Parathyroid adenoma (tissue), 2 donors: ENCODE data around the gene LARP4B.

Experiments
- H2AFZ ChIP-seq: fragments of 300-600 bp; sonication (generic); one replicate; pipeline ENCODE4 v1.7.0; 2017; ENCODE audit warnings: antibody characterized with exemption, mild to moderate bottlenecking
- H3K27ac ChIP-seq: fragments of 300-600 bp; sonication (generic); one replicate; pipeline ENCODE4 v1.7.0; 2017
- H3K27me3 ChIP-seq: fragments of 300-600 bp; sonication (generic); one replicate; pipeline ENCODE4 v1.7.0; 2017; ENCODE audit warnings: low read length; ENCODE audit not compliant: control insufficient read depth, insufficient read depth
- H3K36me3 ChIP-seq: fragments of 300-600 bp; sonication (generic); one replicate; pipeline ENCODE4 v1.7.0; 2017; ENCODE audit warnings: low read length; ENCODE audit not compliant: control insufficient read depth, insufficient read depth
- H3K4me1 ChIP-seq: fragments of 300-600 bp; sonication (generic); one replicate; pipeline ENCODE4 v1.7.0; 2017; ENCODE audit warnings: control low read depth
- H3K4me2 ChIP-seq: fragments of 300-600 bp; sonication (generic); one replicate; pipeline ENCODE4 v1.7.0; 2017; ENCODE audit warnings: low read length
- H3K4me3 ChIP-seq: fragments of 300-600 bp; sonication (generic); one replicate; pipeline ENCODE4 v1.7.0; 2017; ENCODE audit warnings: low read depth, low read length
- H3K79me2 ChIP-seq: fragments of 300-600 bp; sonication (generic); one replicate; pipeline ENCODE4 v1.7.0; 2017; ENCODE audit warnings: control low read depth
- H3K9ac ChIP-seq: fragments of 300-600 bp; sonication (generic); one replicate; pipeline ENCODE4 v1.7.0; 2017; ENCODE audit warnings: mild to moderate bottlenecking
- H3K9me3 ChIP-seq: fragments of 300-600 bp; sonication (generic); one replicate; pipeline ENCODE4 v1.7.0; 2017; ENCODE audit warnings: low read length; ENCODE audit not compliant: control insufficient read depth
- CTCF ChIP-seq: fragments of 300-600 bp; sonication (generic); IDR thresholded peaks from one replicate; pipeline ENCODE4 v1.7.0; 2017; ENCODE audit warnings: antibody characterized with exemption, mild to moderate bottlenecking
- donor health status: primary hyperparathyroidism.

The LARP4B gene

GRCh38 chr10:844552-844951 is 87.0 kb downstream of the LARP4B start:
- Histone ChIP-seq H3K27ac (no peak overlapping the region), H3K4me1 (no peaks in the 10 kb centered on the region), H3K4me2 (no peak overlapping the region), H3K79me2 (peaks cover 51% of the 10 kb centered on the region), H2AFZ (no peak overlapping the region), H3K9ac (no peak overlapping the region), H3K4me3 (no peak overlapping the region), H3K27me3 (no peaks in the 10 kb centered on the region), H3K9me3 (no peaks in the 10 kb centered on the region), H3K36me3 (no peaks in the 10 kb centered on the region)
- TF ChIP-seq CTCF: no peak

- H3K36me3 ChIP-seq: no peaks in the 10 kb centered on the region
- TF ChIP-seq CTCF: no peak
These were observed 87.8 kb downstream of the LARP4B start for GRCh38 chr10:843703-844102.

GRCh38 chr10:842795-843194 is 88.7 kb downstream of the LARP4B start:
- no peak overlapping the region for H3K27ac ChIP-seq
- H3K4me1 ChIP-seq: no peaks in the 10 kb centered on the region
- H3K36me3 ChIP-seq: no peaks in the 10 kb centered on the region
- no peak for TF ChIP-seq CTCF
- no peak overlapping the region for H3K9ac ChIP-seq
- no peaks in the 10 kb centered on the region for H3K27me3 ChIP-seq
- no peak overlapping the region for H2AFZ ChIP-seq
- H3K9me3 ChIP-seq: no peaks in the 10 kb centered on the region
- no peak overlapping the region for H3K4me3 ChIP-seq
- H3K79me2 ChIP-seq: peaks cover 44% of the 10 kb centered on the region
- H3K4me2 ChIP-seq: no peak overlapping the region

More at GRCh38 chr10:843703-844102, 87.8 kb downstream of the LARP4B start:
- H3K4me2 ChIP-seq: no peak overlapping the region
- no peak overlapping the region for H3K9ac ChIP-seq
- H3K9me3 ChIP-seq: no peaks in the 10 kb centered on the region
- no peak overlapping the region for H2AFZ ChIP-seq
- no peaks in the 10 kb centered on the region for H3K27me3 ChIP-seq
- no peaks in the 10 kb centered on the region for H3K4me1 ChIP-seq
- no peak overlapping the region for H3K27ac ChIP-seq
- H3K79me2 ChIP-seq: peaks cover 47% of the 10 kb centered on the region
- H3K4me3 ChIP-seq: no peak overlapping the region

GRCh38 chr10:841535-841934 is 90.0 kb downstream of the LARP4B start:
- H3K9me3 ChIP-seq: no peaks in the 10 kb centered on the region
- no peak overlapping the region for H3K4me3 ChIP-seq
- no peak overlapping the region for H3K27ac ChIP-seq
- H3K9ac ChIP-seq: no peak overlapping the region
- peaks cover 4% of the 10 kb centered on the region for H3K4me1 ChIP-seq
- peaks cover 32% of the 10 kb centered on the region for H3K79me2 ChIP-seq
- no peaks in the 10 kb centered on the region for H3K36me3 ChIP-seq
- H2AFZ ChIP-seq: no peak overlapping the region
- H3K4me2 ChIP-seq: no peak overlapping the region
- no peaks in the 10 kb centered on the region for H3K27me3 ChIP-seq
- TF ChIP-seq CTCF: no peak

GRCh38 chr10:839550-840205 is 91.8 kb downstream of the LARP4B start:
- H3K4me2 ChIP-seq: no peak overlapping the region
- no peaks in the 10 kb centered on the region for H3K9me3 ChIP-seq
- no peaks in the 10 kb centered on the region for H3K27me3 ChIP-seq
- H2AFZ ChIP-seq: no peak overlapping the region
- peaks cover 4% of the 10 kb centered on the region for H3K4me1 ChIP-seq
- H3K9ac ChIP-seq: no peak overlapping the region
- no peak for TF ChIP-seq CTCF
- no peak overlapping the region for H3K27ac ChIP-seq
- peaks cover 25% of the 10 kb centered on the region for H3K79me2 ChIP-seq
- H3K4me3 ChIP-seq: no peak overlapping the region
- H3K36me3 ChIP-seq: no peaks in the 10 kb centered on the region
